Middle frontal gyrus (tissue), 1 donor: ENCODE results near the gene AWAT2.

Experiments
- DNase-seq: peaks from one replicate; pipeline ENCODE4 v3.0.0-alpha.2; 2015; ENCODE audit warnings: low spot score; ENCODE audit errors: extremely low spot score

AWAT2 gene

GRCh38 chrX:70042399-70043371 is 7.1 kb downstream of the AWAT2 start:
- DNase-seq, result no peak

- no peak for DNase-seq
Observed at GRCh38 chrX:70041993-70042392, 7.7 kb downstream of the AWAT2 start.

- DNase-seq, result no peak
Observed at GRCh38 chrX:70039758-70040157, 10.0 kb downstream of the AWAT2 start.

- DNase-seq, result no peak
Observed at GRCh38 chrX:70038951-70039350, 10.8 kb downstream of the AWAT2 start.

GRCh38 chrX:70038515-70038914 is 11.2 kb downstream of the AWAT2 start:
- DNase-seq, result no peak

- no peak for DNase-seq
Observed at GRCh38 chrX:70034646-70035045, 15.1 kb downstream of the AWAT2 start.

- DNase-seq, result no peak
Observed at GRCh38 chrX:70033348-70034051, 16.2 kb downstream of the AWAT2 start.

- no peak for DNase-seq
Observed at GRCh38 chrX:70032792-70033191, 16.9 kb downstream of the AWAT2 start.

GRCh38 chrX:70030301-70030767 is 19.4 kb downstream of the AWAT2 start:
- DNase-seq, result no peak

GRCh38 chrX:70029863-70030262 is 19.9 kb downstream of the AWAT2 start:
- DNase-seq, result no peak

- no peak for DNase-seq
Observed at GRCh38 chrX:70026851-70027200, 22.9 kb downstream of the AWAT2 start.

- DNase-seq, result no peak
Observed at GRCh38 chrX:70026112-70026850, 23.5 kb downstream of the AWAT2 start.

- no peak for DNase-seq
Observed at GRCh38 chrX:70025464-70025863, 24.3 kb downstream of the AWAT2 start.

GRCh38 chrX:70022616-70023015 is 27.1 kb downstream of the AWAT2 start:
- no peak for DNase-seq

- DNase-seq, result no peak
Observed at GRCh38 chrX:70016513-70016912, 33.2 kb downstream of the AWAT2 start.

GRCh38 chrX:70013466-70014381 is 36.0 kb downstream of the AWAT2 start:
- no peak for DNase-seq

- DNase-seq, result no peak
Observed at GRCh38 chrX:70012756-70013155, 37.0 kb downstream of the AWAT2 start.

GRCh38 chrX:70009970-70010369 is 39.8 kb downstream of the AWAT2 start:
- no peak for DNase-seq

- DNase-seq, result no peak
Observed at GRCh38 chrX:70009049-70009448, 40.7 kb downstream of the AWAT2 start.

- no peak for DNase-seq
Observed at GRCh38 chrX:70007946-70008345, 41.8 kb downstream of the AWAT2 start.
